ENCODE results near the gene FHL2.
"Not testable (repeated sequence)": the region's sequence is repeated elsewhere in the genome, so short reads cannot be mapped to it uniquely, and the experiment has no call there.

Gene FHL2

GRCh38 chr2:105327690-105328089 is 71.2 kb downstream of the FHL2 start:
- Histone ChIP-seq H3K27me3 (ENCODE audit: insufficient read depth, low read depth, severe bottlenecking) (no peaks in the 10 kb centered on the region), H3K27ac (no peak overlapping the region), H3K9me3 (ENCODE audit: severe bottlenecking) (no peaks in the 10 kb centered on the region), H3K4me3 (ENCODE audit: low read depth, low read length) (no peak overlapping the region), H3K36me3 (peaks cover 8% of the 10 kb centered on the region)
- no peak for DNase-seq
- no peak for TF ChIP-seq CTCF (IDR thresholded peaks at IDR 0.05; ENCODE audit: low read depth, low read length)

- not testable (repeated sequence) for H3K27ac ChIP-seq; DNase-seq; H3K9me3 ChIP-seq (ENCODE audit: severe bottlenecking); H3K36me3 ChIP-seq; H3K27me3 ChIP-seq (ENCODE audit: insufficient read depth, low read depth, severe bottlenecking); H3K4me3 ChIP-seq (ENCODE audit: low read depth, low read length)
These were observed 71.6 kb downstream of the FHL2 start for GRCh38 chr2:105327271-105327670.

GRCh38 chr2:105325389-105325963 is 73.4 kb downstream of the FHL2 start:
- no peak for DNase-seq
- H3K9me3 ChIP-seq (ENCODE audit: severe bottlenecking), result no peaks in the 10 kb centered on the region
- peak overlapping the region; percentile 50 for H3K27ac ChIP-seq
- H3K27me3 ChIP-seq (ENCODE audit: insufficient read depth, low read depth, severe bottlenecking), result no peaks in the 10 kb centered on the region
- peaks cover 8% of the 10 kb centered on the region for H3K36me3 ChIP-seq
- H3K4me3 ChIP-seq (ENCODE audit: low read depth, low read length), result no peak overlapping the region
- TF ChIP-seq CTCF (IDR thresholded peaks at IDR 0.05; ENCODE audit: low read depth, low read length), result no peak

GRCh38 chr2:105324732-105325131 is 74.1 kb downstream of the FHL2 start:
- Histone ChIP-seq H3K27ac (peak overlapping the region; percentile 50), H3K4me3 (ENCODE audit: low read depth, low read length) (no peak overlapping the region), H3K27me3 (ENCODE audit: insufficient read depth, low read depth, severe bottlenecking) (no peaks in the 10 kb centered on the region), H3K9me3 (ENCODE audit: severe bottlenecking) (no peaks in the 10 kb centered on the region), H3K36me3 (peaks cover 8% of the 10 kb centered on the region)
- peak; percentile 36 for DNase-seq
- no peak for TF ChIP-seq CTCF (IDR thresholded peaks at IDR 0.05; ENCODE audit: low read depth, low read length)

- no peaks in the 10 kb centered on the region for H3K9me3 ChIP-seq (ENCODE audit: severe bottlenecking)
- H3K27me3 ChIP-seq (ENCODE audit: insufficient read depth, low read depth, severe bottlenecking), result no peaks in the 10 kb centered on the region
- TF ChIP-seq CTCF (IDR thresholded peaks at IDR 0.05; ENCODE audit: low read depth, low read length), result no peak
- DNase-seq, result no peak
- no peak overlapping the region for H3K27ac ChIP-seq
- H3K4me3 ChIP-seq (ENCODE audit: low read depth, low read length), result no peak overlapping the region
- peaks cover 8% of the 10 kb centered on the region for H3K36me3 ChIP-seq
These were observed 74.8 kb downstream of the FHL2 start for GRCh38 chr2:105324101-105324500.

GRCh38 chr2:105323111-105323510 is 75.7 kb downstream of the FHL2 start:
- Histone ChIP-seq H3K27ac (no peak overlapping the region), H3K27me3 (ENCODE audit: insufficient read depth, low read depth, severe bottlenecking) (no peaks in the 10 kb centered on the region), H3K9me3 (ENCODE audit: severe bottlenecking) (no peaks in the 10 kb centered on the region), H3K36me3 (peaks cover 8% of the 10 kb centered on the region), H3K4me3 (ENCODE audit: low read depth, low read length) (no peak overlapping the region)
- no peak for TF ChIP-seq CTCF (IDR thresholded peaks at IDR 0.05; ENCODE audit: low read depth, low read length)
- DNase-seq, result no peak

Measured in WERI-Rb-1 (cell line).